ENCODE data around the gene BBIP1. TPM values are rescaled to one million over a fixed set of nuclear protein-coding genes. Genes with fewer than 3 reads are reported as not detected.

BBIP1 gene
- total RNA-seq, 1 experiment from 2014 or later, result 12.0 TPM

DNA sequence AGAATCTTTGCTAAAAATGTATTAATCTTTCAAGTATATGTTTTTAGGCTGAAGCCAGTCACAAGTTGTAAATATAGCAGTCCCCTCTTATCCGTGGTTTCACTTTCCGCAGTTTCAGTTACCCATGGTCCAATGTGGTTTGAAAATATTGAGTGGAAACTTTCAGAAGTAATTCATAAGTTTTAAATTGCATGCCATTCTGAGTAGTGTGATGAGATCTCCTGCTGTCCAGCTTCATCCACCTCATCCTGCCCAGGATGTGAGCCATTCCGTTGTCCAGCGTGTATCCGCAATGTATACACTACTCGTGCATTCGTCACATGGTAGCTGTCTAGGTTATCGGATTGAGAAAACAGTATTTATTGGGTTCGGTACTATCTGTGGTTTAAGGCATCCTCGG, 35.1 kb downstream of the BBIP1 start:
- no TSS peak for BruUV-seq (replicated peaks)
- H3K27me3 ChIP-seq (ENCODE audit: low read length), result no peaks in the 10 kb centered on the region
- peak; percentile 67 for DNase-seq
- ChIA-PET POLR2A (ENCODE audit: unreplicated experiment) (no interaction called here), CTCF (interaction anchor here (0.9 kb wide), 1 partner anchor 137 kb away, joined by 3 read pairs; no protein-coding TSS in a partner anchor)
- peak overlapping the region; percentile 67 for H3K9ac ChIP-seq (ENCODE audit: low read length)
- no peaks in the 10 kb centered on the region; the same call in 1 of the 2 replicates for H3K36me3 ChIP-seq (ENCODE audit: low read depth, low read length)
- H3K4me3 ChIP-seq (ENCODE audit: low read length), result peak overlapping the region; percentile 62
- peak overlapping the region; percentile 88 for H3K4me2 ChIP-seq (ENCODE audit: low read length)
- H3K4me1 ChIP-seq (ENCODE audit: insufficient read depth, low read length), result peaks cover 38% of the 10 kb centered on the region
- H2AFZ ChIP-seq (ENCODE audit: low read length), result peak overlapping the region; percentile 33; the same call in 1 of the 2 replicates
- ATAC-seq, result peak; percentile 84
- TF ChIP-seq EZH2 (IDR thresholded peaks at IDR 0.05; ENCODE audit: low read length, unreplicated experiment), result no peak
- TF ChIP-seq, protein P1, sequence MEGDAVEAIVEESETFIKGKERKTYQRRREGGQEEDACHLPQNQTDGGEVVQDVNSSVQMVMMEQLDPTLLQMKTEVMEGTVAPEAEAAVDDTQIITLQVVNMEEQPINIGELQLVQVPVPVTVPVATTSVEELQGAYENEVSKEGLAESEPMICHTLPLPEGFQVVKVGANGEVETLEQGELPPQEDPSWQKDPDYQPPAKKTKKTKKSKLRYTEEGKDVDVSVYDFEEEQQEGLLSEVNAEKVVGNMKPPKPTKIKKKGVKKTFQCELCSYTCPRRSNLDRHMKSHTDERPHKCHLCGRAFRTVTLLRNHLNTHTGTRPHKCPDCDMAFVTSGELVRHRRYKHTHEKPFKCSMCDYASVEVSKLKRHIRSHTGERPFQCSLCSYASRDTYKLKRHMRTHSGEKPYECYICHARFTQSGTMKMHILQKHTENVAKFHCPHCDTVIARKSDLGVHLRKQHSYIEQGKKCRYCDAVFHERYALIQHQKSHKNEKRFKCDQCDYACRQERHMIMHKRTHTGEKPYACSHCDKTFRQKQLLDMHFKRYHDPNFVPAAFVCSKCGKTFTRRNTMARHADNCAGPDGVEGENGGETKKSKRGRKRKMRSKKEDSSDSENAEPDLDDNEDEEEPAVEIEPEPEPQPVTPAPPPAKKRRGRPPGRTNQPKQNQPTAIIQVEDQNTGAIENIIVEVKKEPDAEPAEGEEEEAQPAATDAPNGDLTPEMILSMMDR (conservative IDR thresholded peaks at IDR 0.05; ENCODE audit: low read depth, low read length), result no peak
- no peak for TF ChIP-seq EZH2phosphoT487 (IDR thresholded peaks at IDR 0.05; ENCODE audit: borderline replicate concordance, low read length)
- H3F3A ChIP-seq (ENCODE audit: low read length, unreplicated experiment), result no peaks in the 10 kb centered on the region
- no peaks in the 10 kb centered on the region for H3K79me2 ChIP-seq (ENCODE audit: low read length)
- intact Hi-C loops (cut with micrococcal nuclease), result loop anchor here (5.0 kb wide), 1 partner anchor 33 kb away; the partner anchor contains the start of genes BBIP1 and SHOC2
- peak overlapping the region; percentile 80 for H3K27ac ChIP-seq (ENCODE audit: low read length)
- H3K9me2 ChIP-seq (replicated peaks; ENCODE audit: low read length), result no peaks in the 10 kb centered on the region
- no peaks in the 10 kb centered on the region for H4K20me1 ChIP-seq (ENCODE audit: low read length)
- no peaks in the 10 kb centered on the region for H3K9me3 ChIP-seq (ENCODE audit: low read length)

DNA sequence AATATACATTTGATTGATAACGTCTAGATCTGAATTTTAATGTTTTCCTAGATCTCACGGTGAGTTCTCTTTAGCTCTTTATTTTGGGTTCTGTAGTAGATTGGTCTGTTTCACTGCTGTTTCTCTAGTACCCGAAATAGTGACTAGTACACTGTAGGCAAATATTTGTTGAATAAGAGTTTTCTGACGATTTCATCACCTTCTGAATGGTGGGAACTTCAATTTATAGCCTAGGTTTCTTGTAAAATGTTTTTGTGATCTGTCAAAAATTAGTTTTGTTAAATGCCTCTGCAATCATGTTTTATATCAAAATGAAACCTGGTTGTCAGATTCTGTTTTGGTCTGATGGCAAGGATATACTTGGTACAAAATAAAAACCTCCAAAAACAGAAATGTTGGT, 37.1 kb downstream of the BBIP1 start:
- no peak for DNase-seq
- no peaks in the 10 kb centered on the region for H3K9me3 ChIP-seq (ENCODE audit: low read length)
- no peak overlapping the region for H3K4me2 ChIP-seq (ENCODE audit: low read length)
- intact Hi-C loops (cut with micrococcal nuclease), result loop anchor here (5.0 kb wide), 1 partner anchor 35 kb away; the partner anchor contains the start of genes BBIP1 and SHOC2
- H4K20me1 ChIP-seq (ENCODE audit: low read length), result no peaks in the 10 kb centered on the region
- no peaks in the 10 kb centered on the region for H3F3A ChIP-seq (ENCODE audit: low read length, unreplicated experiment)
- ChIA-PET CTCF (no interaction called here), POLR2A (ENCODE audit: unreplicated experiment) (no interaction called here)
- H3K9ac ChIP-seq (ENCODE audit: low read length), result no peak overlapping the region
- BruUV-seq (replicated peaks), result no TSS peak
- H3K36me3 ChIP-seq (ENCODE audit: low read depth, low read length), result no peaks in the 10 kb centered on the region; the same call in 1 of the 2 replicates
- H3K4me3 ChIP-seq (ENCODE audit: low read length), result no peak overlapping the region
- H3K27me3 ChIP-seq (ENCODE audit: low read length), result no peaks in the 10 kb centered on the region
- no peaks in the 10 kb centered on the region for H3K79me2 ChIP-seq (ENCODE audit: low read length)
- TF ChIP-seq EZH2 (IDR thresholded peaks at IDR 0.05; ENCODE audit: low read length, unreplicated experiment) (no peak), EZH2phosphoT487 (IDR thresholded peaks at IDR 0.05; ENCODE audit: borderline replicate concordance, low read length) (no peak)
- TF ChIP-seq, protein P1 (conservative IDR thresholded peaks at IDR 0.05; ENCODE audit: low read depth, low read length), result no peak
- H3K4me1 ChIP-seq (ENCODE audit: insufficient read depth, low read length), result peaks cover 34% of the 10 kb centered on the region
- H3K27ac ChIP-seq (ENCODE audit: low read length), result no peak overlapping the region
- H3K9me2 ChIP-seq (replicated peaks; ENCODE audit: low read length), result no peaks in the 10 kb centered on the region
- ATAC-seq, result no peak
- H2AFZ ChIP-seq (ENCODE audit: low read length), result no peak overlapping the region

GRCh38 chr10:110881247-110881646, 37.7 kb downstream of the BBIP1 start:
- no peak overlapping the region for H3K4me2 ChIP-seq (ENCODE audit: low read length)
- H3K9me2 ChIP-seq (replicated peaks; ENCODE audit: low read length), result no peaks in the 10 kb centered on the region
- no peaks in the 10 kb centered on the region for H4K20me1 ChIP-seq (ENCODE audit: low read length)
- no peaks in the 10 kb centered on the region for H3F3A ChIP-seq (ENCODE audit: low read length, unreplicated experiment)
- TF ChIP-seq EZH2phosphoT487 (IDR thresholded peaks at IDR 0.05; ENCODE audit: borderline replicate concordance, low read length), result no peak
- TF ChIP-seq EZH2 (IDR thresholded peaks at IDR 0.05; ENCODE audit: low read length, unreplicated experiment), result no peak
- TF ChIP-seq, protein P1 (conservative IDR thresholded peaks at IDR 0.05; ENCODE audit: low read depth, low read length), result no peak
- POLR2A ChIA-PET (ENCODE audit: unreplicated experiment), result no interaction called here
- H3K4me3 ChIP-seq (ENCODE audit: low read length), result no peak overlapping the region
- DNase-seq (no peak), ATAC-seq (no peak)
- H3K27ac ChIP-seq (ENCODE audit: low read length), result no peak overlapping the region
- intact Hi-C loops (cut with micrococcal nuclease), result loop anchor here (5.0 kb wide), 1 partner anchor 36 kb away; the partner anchor contains the start of genes BBIP1 and SHOC2
- no peaks in the 10 kb centered on the region; the same call in 1 of the 2 replicates for H3K36me3 ChIP-seq (ENCODE audit: low read depth, low read length)
- H3K27me3 ChIP-seq (ENCODE audit: low read length), result no peaks in the 10 kb centered on the region
- no peaks in the 10 kb centered on the region for H3K79me2 ChIP-seq (ENCODE audit: low read length)
- CTCF ChIA-PET, result no interaction called here
- no peak overlapping the region for H2AFZ ChIP-seq (ENCODE audit: low read length)
- no peaks in the 10 kb centered on the region for H3K9me3 ChIP-seq (ENCODE audit: low read length)
- no peak overlapping the region for H3K9ac ChIP-seq (ENCODE audit: low read length)
- TSS peak; percentile 41 for BruUV-seq (replicated peaks)
- peaks cover 27% of the 10 kb centered on the region for H3K4me1 ChIP-seq (ENCODE audit: insufficient read depth, low read length)

Data from PC-3 (cell line).